Neutrophil (primary cell): ENCODE results near the gene TTC23.

ENCODE experiments used
- H3K27ac ChIP-seq: fragments of 200-600 bp; sonication (generic); 2 replicates; pipeline ENCODE4 v1.5.1; 2016; ENCODE audit warnings: mild to moderate bottlenecking, moderate library complexity
- H3K27me3 ChIP-seq: fragments of 200-600 bp; sonication (generic); 2 replicates; pipeline ENCODE4 v1.6.0; 2016; ENCODE audit warnings: mild to moderate bottlenecking
- H3K36me3 ChIP-seq: fragments of 200-600 bp; sonication (generic); 2 replicates; pipeline ENCODE4 v1.5.1; 2017
- H3K4me1 ChIP-seq, 2 experiments: fragments of 200-600 bp in 1 of 2; sonication (generic) in 1 of 2; 1 replicate in 1 of 2; 2 replicates in 1 of 2; pipeline versions ENCODE4 v1.5.1 to v1.6.1; 2013 to 2016; ENCODE audit warnings: low read depth in 1 of 2, low read length in 1 of 2, mild to moderate bottlenecking in 1 of 2, moderate library complexity in 1 of 2; ENCODE audit not compliant: control insufficient read depth in 1 of 2, insufficient read depth in 1 of 2
- H3K4me3 ChIP-seq, 2 experiments: fragments of 200-600 bp in 1 of 2; sonication (generic) in 1 of 2; 1 replicate in 1 of 2; 2 replicates in 1 of 2; pipeline ENCODE4 v1.5.1; 2013 to 2016; ENCODE audit warnings: low read depth in 1 of 2, low read length in 1 of 2, mild to moderate bottlenecking in 1 of 2, moderate library complexity in 1 of 2
- H3K9me3 ChIP-seq: fragments of 200-600 bp; sonication (generic); 2 replicates; pipeline ENCODE4 v1.5.1; 2016
- CTCF ChIP-seq: fragments of 200-600 bp; sonication (generic); IDR thresholded peaks from 2 replicates; pipeline ENCODE4 v1.5.1; 2016; ENCODE audit warnings: antibody characterized with exemption

TTC23 gene

GRCh38 chr15:99180964-99181306, 68.4 kb downstream of the TTC23 start:
- Histone ChIP-seq H3K9me3 (no peaks in the 10 kb centered on the region), H3K36me3 (no peaks in the 10 kb centered on the region), H3K27me3 (no peaks in the 10 kb centered on the region), H3K4me3 (no peak overlapping the region), H3K27ac (no peak overlapping the region), H3K4me1 (peaks cover 0 to 3% of the 10 kb centered on the region in 2 experiments)
- TF ChIP-seq CTCF, result no peak

GRCh38 chr15:99180086-99180963, 69.1 kb downstream of the TTC23 start:
- H3K4me3 ChIP-seq, result no peak overlapping the region
- no peaks in the 10 kb centered on the region for H3K9me3 ChIP-seq
- no peak overlapping the region for H3K27ac ChIP-seq
- no peaks in the 10 kb centered on the region for H3K27me3 ChIP-seq
- no peak for TF ChIP-seq CTCF
- H3K4me1 ChIP-seq, result peaks cover 0 to 3% of the 10 kb centered on the region in 2 experiments
- no peaks in the 10 kb centered on the region for H3K36me3 ChIP-seq

GRCh38 chr15:99177679-99178078, 71.7 kb downstream of the TTC23 start:
- no peaks in the 10 kb centered on the region for H3K9me3 ChIP-seq
- H3K4me1 ChIP-seq, result peaks cover 0 to 3% of the 10 kb centered on the region in 2 experiments
- no peak for TF ChIP-seq CTCF
- no peaks in the 10 kb centered on the region for H3K27me3 ChIP-seq
- no peaks in the 10 kb centered on the region for H3K36me3 ChIP-seq
- no peak overlapping the region for H3K4me3 ChIP-seq
- H3K27ac ChIP-seq, result no peak overlapping the region

GRCh38 chr15:99176757-99177156, 72.6 kb downstream of the TTC23 start:
- TF ChIP-seq CTCF, result no peak
- H3K27ac ChIP-seq, result no peak overlapping the region
- peaks cover 0 to 3% of the 10 kb centered on the region in 2 experiments for H3K4me1 ChIP-seq
- H3K9me3 ChIP-seq, result no peaks in the 10 kb centered on the region
- no peak overlapping the region for H3K4me3 ChIP-seq
- H3K36me3 ChIP-seq, result no peaks in the 10 kb centered on the region
- no peaks in the 10 kb centered on the region for H3K27me3 ChIP-seq

- TF ChIP-seq CTCF, result no peak
- no peaks in the 10 kb centered on the region for H3K4me1 ChIP-seq
- no peak overlapping the region for H3K27ac ChIP-seq
- no peak overlapping the region for H3K4me3 ChIP-seq
- no peaks in the 10 kb centered on the region for H3K9me3 ChIP-seq
- H3K36me3 ChIP-seq, result no peaks in the 10 kb centered on the region
- H3K27me3 ChIP-seq, result no peaks in the 10 kb centered on the region
Measured at GRCh38 chr15:99174567-99175395, 74.6 kb downstream of the TTC23 start.
